GM19023 (cell line): ENCODE data around the gene TGFA.

Experiments
- ATAC-seq: cut with Tn5 transposase; IDR thresholded peaks from one replicate; pipeline ENCODE4 v1.9.1; 2021; ENCODE audit warnings: mild to moderate bottlenecking, moderate library complexity; ENCODE audit not compliant: unreplicated experiment

The TGFA gene

DNA sequence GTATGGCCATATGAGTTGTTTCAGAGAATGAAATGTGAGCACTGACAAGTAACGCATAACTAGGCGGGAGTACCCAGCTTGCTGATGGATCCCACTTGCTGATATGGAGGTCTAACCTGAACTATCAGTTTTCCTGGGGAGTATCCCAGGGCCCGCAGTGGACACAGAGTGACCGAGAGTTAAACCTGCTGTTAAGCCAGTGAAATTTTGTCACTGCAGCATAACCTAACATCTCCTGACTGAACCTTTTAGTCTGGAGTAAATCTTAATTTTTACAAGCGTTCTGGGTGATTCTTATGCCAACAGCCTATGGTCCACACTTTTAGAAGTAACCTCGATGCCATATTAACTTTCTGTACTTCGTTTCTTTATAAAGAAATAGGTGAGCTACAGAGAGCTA lies 54.4 kb downstream of the TGFA start:
- ATAC-seq: no peak

DNA sequence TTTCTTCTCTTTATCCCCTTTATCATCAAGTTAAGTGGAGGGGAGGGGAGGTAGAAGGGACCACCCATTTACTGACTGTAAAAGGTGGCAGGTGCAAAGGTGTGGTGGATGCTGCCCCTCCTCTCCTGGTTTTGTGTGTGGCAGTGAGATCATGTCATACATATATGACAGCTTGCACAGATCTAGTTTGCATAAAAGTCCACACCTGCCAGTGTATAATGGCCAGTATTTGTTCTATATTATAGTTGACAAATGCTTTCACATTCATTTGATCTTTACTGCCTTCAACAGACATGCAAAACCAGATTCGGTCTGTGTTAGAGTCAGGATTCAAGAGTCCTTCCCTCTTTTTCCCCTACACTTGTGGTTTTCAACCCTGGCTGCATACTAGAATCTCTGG lies 55.1 kb downstream of the TGFA start:
- ATAC-seq: no peak

DNA sequence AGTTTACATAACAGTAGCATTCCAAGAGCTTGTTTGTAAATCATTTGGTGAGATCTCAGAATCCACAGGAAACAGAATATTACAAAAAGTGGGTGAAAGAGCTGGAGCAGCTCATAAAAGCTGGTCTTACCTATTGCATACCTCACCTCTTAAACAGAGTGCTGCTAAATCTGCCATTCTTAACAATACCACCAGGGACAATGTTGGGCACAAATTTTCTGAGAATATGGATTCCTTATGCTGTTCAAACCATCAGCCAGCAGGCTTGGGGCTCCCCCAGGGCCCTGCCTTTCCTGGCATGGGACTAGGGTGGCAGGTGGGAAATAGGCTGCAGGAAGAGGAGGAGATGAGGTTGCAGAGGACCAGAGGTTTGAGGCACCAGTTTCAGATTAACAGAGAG lies 55.6 kb downstream of the TGFA start:
- ATAC-seq: no peak

GRCh38 chr2:70496819-70497218 lies 56.8 kb downstream of the TGFA start:
- no peak for ATAC-seq

DNA sequence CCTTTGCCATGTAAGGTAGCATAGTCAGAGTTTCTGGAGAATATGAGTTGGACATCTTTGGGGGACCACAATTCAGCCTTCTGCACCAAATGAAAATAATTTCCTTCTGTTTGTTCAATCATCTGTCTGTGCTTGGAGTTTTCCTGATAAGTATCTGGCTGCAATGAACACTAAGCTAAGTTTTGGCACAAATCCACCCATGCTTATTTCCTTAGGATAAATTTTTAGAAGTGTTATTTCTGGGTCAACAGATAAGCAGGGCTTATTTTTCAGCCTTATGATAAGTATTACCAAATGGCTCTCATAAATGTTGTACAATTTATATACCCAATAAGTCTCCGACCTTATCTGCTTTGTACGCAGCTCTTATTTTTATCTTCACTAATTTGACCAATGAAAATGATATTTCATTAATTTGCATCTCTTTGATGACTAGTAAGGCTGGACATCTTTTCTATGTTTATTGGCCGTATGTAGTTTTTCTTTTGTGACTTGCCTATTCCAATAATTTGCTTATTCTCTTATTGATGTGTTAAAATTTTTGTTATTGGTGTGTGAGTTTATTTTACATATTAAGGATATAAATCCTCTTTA lies 59.2 kb downstream of the TGFA start:
- ATAC-seq: no peak

DNA sequence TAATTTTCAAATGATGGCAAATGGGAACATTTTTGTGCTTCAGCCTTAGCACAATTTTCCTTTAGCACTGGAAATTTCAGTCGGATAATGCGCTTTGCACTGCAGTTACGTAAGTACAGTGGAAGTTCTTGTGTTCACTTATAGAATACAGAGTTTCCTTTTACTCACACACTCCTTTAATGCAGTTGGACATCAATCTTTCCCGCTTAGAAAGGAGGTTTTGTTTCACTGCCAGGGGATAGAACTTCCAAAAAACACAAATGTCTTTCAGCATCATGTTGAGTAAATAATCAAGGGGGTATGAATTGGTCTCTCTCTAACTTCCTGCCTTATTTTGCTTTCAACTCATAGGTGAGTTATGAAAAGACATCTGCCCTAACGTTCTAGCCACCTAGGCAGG lies 63.2 kb downstream of the TGFA start:
- no peak for ATAC-seq

DNA sequence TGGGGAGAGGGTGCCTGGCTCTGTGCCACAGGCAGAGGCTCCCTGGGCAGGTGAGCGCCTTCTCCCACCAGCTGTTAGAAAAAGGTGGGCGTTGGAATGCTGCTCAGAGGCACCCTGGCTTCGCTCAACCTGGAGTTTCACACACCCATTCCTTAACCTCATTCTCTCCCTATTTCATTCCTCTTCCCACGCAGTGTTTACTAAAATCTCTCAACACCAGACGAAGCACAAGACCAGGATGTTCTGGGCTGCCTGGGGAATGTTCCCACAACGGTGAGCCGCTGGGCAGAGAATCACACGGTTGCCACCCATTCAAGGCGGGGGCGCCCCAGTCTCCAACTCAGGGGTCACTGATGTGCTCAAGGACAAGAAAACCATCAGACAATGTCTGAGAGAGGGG lies 64.5 kb downstream of the TGFA start:
- no peak for ATAC-seq

DNA sequence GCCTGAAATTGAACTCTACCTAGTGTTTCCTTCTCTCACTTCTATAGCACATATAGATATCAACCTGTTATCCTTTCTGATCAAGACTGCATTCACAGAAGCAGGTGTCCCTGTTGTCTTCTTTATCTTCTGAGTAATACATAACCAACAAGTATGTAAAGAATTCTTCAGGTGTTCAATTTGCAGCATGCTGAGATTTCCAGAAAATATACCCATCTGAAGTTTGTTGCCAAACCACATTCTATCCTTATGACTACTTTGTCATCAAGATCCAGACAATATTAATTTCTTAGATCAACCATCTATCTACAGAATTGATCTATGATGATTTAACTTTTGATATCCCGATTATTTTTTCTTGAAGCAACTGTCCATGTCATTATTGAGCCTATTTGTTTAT lies 69.5 kb downstream of the TGFA start:
- no peak for ATAC-seq

DNA sequence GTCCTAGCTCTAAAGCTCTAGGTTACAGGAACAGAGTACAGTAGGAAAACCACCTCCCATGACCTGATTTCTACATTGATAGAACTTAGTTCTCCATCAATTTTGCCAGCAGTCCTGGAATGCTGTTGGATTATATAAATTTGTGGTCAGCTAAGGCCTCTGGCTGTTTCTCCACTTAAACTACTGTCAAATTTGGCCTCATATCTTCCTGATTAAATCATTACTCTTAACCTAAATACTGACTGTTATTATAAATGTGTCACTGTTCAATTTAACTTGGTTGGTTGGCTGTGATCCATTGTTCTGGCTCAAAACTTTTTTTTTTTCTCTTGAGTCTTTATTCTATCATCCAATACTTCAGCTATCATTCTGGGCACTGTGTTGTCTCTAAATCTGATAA lies 71.2 kb downstream of the TGFA start:
- ATAC-seq: no peak

- ATAC-seq: no peak
Measured at GRCh38 chr2:70480468-70480867, 73.2 kb downstream of the TGFA start.

- no peak for ATAC-seq
Measured at GRCh38 chr2:70479816-70480215, 73.8 kb downstream of the TGFA start.

- no peak for ATAC-seq
Measured at GRCh38 chr2:70477441-70477844, 76.2 kb downstream of the TGFA start.

- ATAC-seq: no peak
Measured at GRCh38 chr2:70475266-70475665, 78.4 kb downstream of the TGFA start.

GRCh38 chr2:70474256-70474848 lies 79.3 kb downstream of the TGFA start:
- ATAC-seq: no peak

- no peak for ATAC-seq
Measured at GRCh38 chr2:70473101-70473722, 80.4 kb downstream of the TGFA start.

DNA sequence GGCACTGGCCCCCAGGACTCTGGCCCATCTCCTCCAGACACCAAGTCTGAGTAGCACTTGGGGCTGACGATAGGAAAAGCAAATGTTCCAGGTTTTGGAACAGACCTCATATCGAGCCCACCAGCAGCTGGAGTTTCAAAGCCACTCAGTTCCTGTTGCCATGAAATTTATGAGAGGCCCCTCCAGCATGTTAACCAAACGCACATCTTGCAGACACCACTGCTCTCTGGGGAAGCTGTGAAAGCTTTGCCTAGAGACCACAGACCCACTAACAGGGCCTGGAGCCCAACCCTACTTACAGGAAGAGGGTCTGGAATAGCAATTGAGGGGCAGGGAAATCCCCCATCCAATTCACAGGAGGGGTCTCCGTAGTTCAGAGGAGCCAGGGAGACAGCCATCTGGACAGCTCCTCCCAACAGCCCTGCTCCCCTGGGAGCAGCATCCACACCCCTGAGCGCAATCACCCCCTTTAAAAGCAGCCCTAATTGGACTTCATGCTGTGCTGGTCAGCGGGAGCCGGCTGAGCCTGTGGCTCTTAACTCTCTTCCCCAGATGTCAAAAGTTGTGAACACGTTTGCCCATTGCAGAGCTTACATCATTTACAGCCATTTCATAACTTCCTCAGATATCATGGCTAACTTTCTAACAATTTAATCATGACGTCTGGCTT lies 81.3 kb downstream of the TGFA start:
- no peak for ATAC-seq

- no peak for ATAC-seq
Measured at GRCh38 chr2:70471129-70471528, 82.5 kb downstream of the TGFA start.

- ATAC-seq: no peak
Measured at GRCh38 chr2:70469961-70470360, 83.7 kb downstream of the TGFA start.

- no peak for ATAC-seq
Measured at GRCh38 chr2:70469435-70469834, 84.2 kb downstream of the TGFA start.

- no peak for ATAC-seq
Measured at GRCh38 chr2:70468878-70469277, 84.7 kb downstream of the TGFA start.

DNA sequence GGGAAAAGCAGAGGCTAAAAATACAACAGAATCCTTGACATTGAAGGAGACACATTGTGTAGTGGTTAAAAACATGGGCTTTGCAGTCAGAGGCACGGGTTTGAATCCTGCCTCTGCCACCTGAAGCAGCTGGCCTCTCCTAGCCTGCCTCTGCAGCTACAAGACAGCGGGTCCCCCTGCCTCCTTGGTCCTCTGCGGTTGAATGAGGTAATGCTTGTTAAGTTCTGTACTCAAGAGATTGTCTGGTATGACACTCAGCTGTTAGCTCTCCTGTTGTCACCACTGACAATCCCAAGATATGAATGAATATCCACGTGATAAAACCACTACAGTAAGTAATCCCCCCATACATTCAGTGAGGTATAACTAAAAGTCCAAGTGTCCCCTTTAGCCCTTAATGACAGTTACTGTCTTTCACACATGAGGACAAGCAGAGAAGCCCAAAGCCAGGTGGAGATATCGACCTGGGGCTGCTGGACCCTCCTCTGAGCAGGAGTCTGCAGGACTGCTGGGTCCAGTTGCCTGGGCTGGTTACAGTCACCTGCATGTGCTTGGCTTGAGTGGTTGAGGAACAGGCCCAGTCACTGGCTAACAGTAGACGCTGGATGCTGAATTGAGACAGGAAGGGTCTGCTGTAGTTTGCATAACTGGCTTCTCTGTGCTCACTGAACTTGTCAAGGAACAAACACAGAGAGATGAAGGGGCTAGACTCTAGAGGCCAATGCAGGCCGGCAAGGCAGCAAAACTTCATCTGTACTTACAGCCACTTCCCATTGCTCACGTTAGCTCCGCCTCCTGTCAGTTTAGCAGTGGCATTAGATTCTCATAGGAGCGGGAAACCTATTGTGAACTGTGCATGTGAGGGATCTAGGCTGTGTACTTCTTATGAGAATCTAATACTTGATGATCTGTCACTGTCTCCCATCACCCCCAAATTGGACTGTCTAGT lies 85.5 kb downstream of the TGFA start:
- no peak for ATAC-seq
